H1 (cell line): Measurements from ENCODE around the gene ACMSD. TPM values are rescaled to one million over a fixed set of nuclear protein-coding genes. Genes with fewer than 3 reads are reported as not detected.

Experiments used
- CTCF ChIA-PET: fragments of 300-600 bp; sonication (Branson Sonifier 250); formaldehyde crosslinking; loops from one replicate; lab custom pipeline; 2021; ENCODE audit not compliant: partially characterized antibody; lab: Charles Lee
- POLR2A ChIA-PET: fragments of 300-600 bp; sonication (Branson Sonifier 250); formaldehyde crosslinking; loops from one replicate; lab custom pipeline; 2021; ENCODE audit warnings: inconsistent platforms; ENCODE audit not compliant: partially characterized antibody; lab: Charles Lee
- DNase-seq, 2 experiments: peaks; one replicate each; pipeline versions ENCODE4 v3.0.0 to v3.0.0-alpha.2; 2010 to 2022; ENCODE audit warnings: low spot score in 2 of 2, low read depth in 1 of 2, mixed read lengths in 1 of 2
- FAIRE-seq: peaks from 2 replicates; lab custom pipeline; 2011; peaks lifted over from hg19 to GRCh38; lab: Jason Lieb, UNC
- H2AFZ ChIP-seq: 2 replicates; pipeline ENCODE4 v1.8.1; 2012; ENCODE audit warnings: low read length, inconsistent platforms
- H2AK5ac ChIP-seq: 2 replicates; pipeline ENCODE4 v1.6.1; 2013; ENCODE audit warnings: low read depth, low read length
- H2BK120ac ChIP-seq: replicated peaks from 2 replicates; pipeline ENCODE3; 2013; ENCODE audit warnings: low read depth, low read length, inconsistent platforms
- H2BK12ac ChIP-seq: 2 replicates; pipeline ENCODE4 v1.6.1; 2013; ENCODE audit warnings: low read depth, low read length
- H2BK15ac ChIP-seq: 2 replicates; pipeline ENCODE4 v1.6.1; 2013; ENCODE audit warnings: low read length
- H2BK20ac ChIP-seq: 2 replicates; pipeline ENCODE4 v1.6.1; 2013; ENCODE audit warnings: low read length
- H2BK5ac ChIP-seq: 2 replicates; pipeline ENCODE4 v1.6.1; 2013; ENCODE audit warnings: low read depth, low read length
- H3K14ac ChIP-seq: 2 replicates; pipeline ENCODE4 v1.6.1; 2013; ENCODE audit warnings: inconsistent platforms; ENCODE audit not compliant: insufficient read length
- H3K18ac ChIP-seq: 2 replicates; pipeline ENCODE4 v1.6.1; 2013; ENCODE audit warnings: low read length; ENCODE audit errors: extremely low read depth
- H3K23ac ChIP-seq: 2 replicates; pipeline ENCODE4 v1.6.1; 2013; ENCODE audit warnings: inconsistent platforms; ENCODE audit not compliant: insufficient read length
- H3K23me2 ChIP-seq: 2 replicates; pipeline ENCODE4 v1.6.1; 2013; ENCODE audit warnings: low read depth, low read length
- H3K27ac ChIP-seq: 2 replicates; pipeline ENCODE4 v1.6.1; 2011; ENCODE audit warnings: low read depth, low read length, inconsistent platforms
- H3K27me3 ChIP-seq, 4 experiments: replicated peaks in 1 of 4; 1 replicate in 1 of 4; 2 replicates in 3 of 4; pipeline versions ENCODE4 v1.6.1 to v1.8.1; 2011 to 2013; ENCODE audit warnings: low read length in 3 of 4, mild to moderate bottlenecking in 3 of 4, inconsistent platforms in 2 of 4, mixed read lengths in 2 of 4, moderate library complexity in 1 of 4; ENCODE audit not compliant: control insufficient read depth in 3 of 4, insufficient read depth in 3 of 4; ENCODE audit errors: extremely low read depth in 1 of 4
- H3K36me3 ChIP-seq, 4 experiments: 2 replicates each; pipeline versions ENCODE4 v1.6.1 to v1.8.1; 2011 to 2013; ENCODE audit warnings: mild to moderate bottlenecking in 4 of 4, low read length in 3 of 4, moderate library complexity in 2 of 4, control low read depth in 1 of 4, inconsistent platforms in 1 of 4; ENCODE audit not compliant: insufficient read depth in 4 of 4, control insufficient read depth in 2 of 4
- H3K4ac ChIP-seq: replicated peaks from 2 replicates; pipeline ENCODE3; 2013; ENCODE audit warnings: low read length, low read depth, mixed read lengths, inconsistent platforms; ENCODE audit not compliant: insufficient read length
- H3K4me1 ChIP-seq, 4 experiments: replicated peaks in 1 of 4; 1 replicate in 1 of 4; 2 replicates in 3 of 4; pipeline versions ENCODE4 v1.6.1 to v1.8.1; 2011 to 2013; ENCODE audit warnings: low read length in 3 of 4, inconsistent platforms in 2 of 4, mixed read lengths in 1 of 4; ENCODE audit not compliant: insufficient read depth in 4 of 4, control insufficient read depth in 3 of 4
- H3K4me2 ChIP-seq, 2 experiments: 2 replicates each; pipeline versions ENCODE4 v1.6.1 to v1.8.1; 2011 to 2013; ENCODE audit warnings: low read depth in 2 of 2, low read length in 2 of 2, control low read depth in 1 of 2, inconsistent platforms in 1 of 2, mild to moderate bottlenecking in 1 of 2; ENCODE audit not compliant: insufficient read depth in 1 of 2
- H3K4me3 ChIP-seq, 4 experiments: fragments of 200-600, 300-600 bp in 1 of 4; sonication (generic), shearing (Covaris generic), sonication (Bioruptor Twin) in 1 of 4; 2 replicates each; pipeline versions ENCODE4 v1.5.1 to v1.8.1; 2011 to 2016; ENCODE audit warnings: low read length in 4 of 4, low read depth in 3 of 4, control low read depth in 2 of 4, inconsistent platforms in 2 of 4, mild to moderate bottlenecking in 2 of 4, mixed read lengths in 1 of 4, moderate library complexity in 1 of 4; ENCODE audit not compliant: insufficient read depth in 2 of 4; ENCODE audit errors: extremely low read depth in 1 of 4
- H3K56ac ChIP-seq: replicated peaks from 2 replicates; pipeline ENCODE3; 2013; ENCODE audit warnings: low read depth, mild to moderate bottlenecking, mixed read lengths, low read length, inconsistent platforms; ENCODE audit not compliant: insufficient read length
- H3K79me1 ChIP-seq: 2 replicates; pipeline ENCODE4 v1.6.1; 2013; ENCODE audit warnings: low read depth, low read length, control low read depth
- H3K79me2 ChIP-seq, 2 experiments: 2 replicates each; pipeline versions ENCODE4 v1.6.1 to v1.8.1; 2012 to 2013; ENCODE audit warnings: low read length in 2 of 2, mild to moderate bottlenecking in 2 of 2, inconsistent platforms in 1 of 2; ENCODE audit not compliant: insufficient read depth in 2 of 2, control insufficient read depth in 1 of 2
- H3K9ac ChIP-seq, 4 experiments: replicated peaks in 1 of 4; 1 replicate in 1 of 4; 2 replicates in 3 of 4; pipeline versions ENCODE4 v1.6.1 to v1.8.1; 2011 to 2013; ENCODE audit warnings: low read depth in 3 of 4, low read length in 3 of 4, control low read depth in 2 of 4, mild to moderate bottlenecking in 2 of 4, moderate library complexity in 2 of 4, inconsistent platforms in 1 of 4; ENCODE audit errors: extremely low read depth in 1 of 4
- H3K9me3 ChIP-seq, 2 experiments: 2 replicates each; pipeline versions ENCODE4 v1.6.1 to v1.8.1; 2012 to 2013; ENCODE audit warnings: mild to moderate bottlenecking in 2 of 2, moderate library complexity in 2 of 2, control low read depth in 1 of 2, inconsistent platforms in 1 of 2, low read depth in 1 of 2, low read length in 1 of 2, mixed read lengths in 1 of 2; ENCODE audit not compliant: insufficient read depth in 2 of 2
- H4K20me1 ChIP-seq, 2 experiments: replicated peaks in 1 of 2; 2 replicates each; pipeline versions ENCODE3 to v1.8.1; 2011 to 2013; ENCODE audit warnings: inconsistent platforms in 2 of 2, low read length in 2 of 2, mild to moderate bottlenecking in 1 of 2; ENCODE audit not compliant: insufficient read depth in 2 of 2, control insufficient read depth in 1 of 2
- H4K5ac ChIP-seq: 2 replicates; pipeline ENCODE4 v1.6.1; 2013; ENCODE audit warnings: low read length, low read depth, mixed read lengths, inconsistent platforms; ENCODE audit not compliant: insufficient read length
- H4K8ac ChIP-seq: 2 replicates; pipeline ENCODE4 v1.8.0; 2013; ENCODE audit warnings: mild to moderate bottlenecking, moderate library complexity, low read length, inconsistent platforms; ENCODE audit not compliant: insufficient read depth; ENCODE audit errors: extremely low read depth
- H4K91ac ChIP-seq: replicated peaks from 2 replicates; pipeline ENCODE3; 2013; ENCODE audit warnings: low read length, mixed read lengths, inconsistent platforms; ENCODE audit not compliant: insufficient read length
- ATF3 ChIP-seq: IDR thresholded peaks from 2 replicates; pipeline ENCODE4 v1.6.1; 2011; ENCODE audit warnings: low read depth, mild to moderate bottlenecking, low read length; ENCODE audit not compliant: insufficient read depth
- CEBPB ChIP-seq: IDR thresholded peaks from 2 replicates; pipeline ENCODE4 v1.6.1; 2012; ENCODE audit warnings: low read depth, low read length
- CHD2 ChIP-seq: IDR thresholded peaks from 2 replicates; pipeline ENCODE4 v1.6.1; 2012; ENCODE audit warnings: low read length, improper control_type of control experiment
- CREB1 ChIP-seq: IDR thresholded peaks from 2 replicates; pipeline ENCODE4 v1.6.1; 2012; ENCODE audit warnings: inconsistent platforms
- EZH2 ChIP-seq: fragments of 200-600 bp; sonication (generic); IDR thresholded peaks from 2 replicates; pipeline ENCODE4 v1.7.1; 2012; ENCODE audit warnings: low read depth, mild to moderate bottlenecking, moderate library complexity, low read length, inconsistent platforms; ENCODE audit not compliant: severe bottlenecking
- FOSL1 ChIP-seq: IDR thresholded peaks from 2 replicates; pipeline ENCODE4 v1.6.1; 2011; ENCODE audit warnings: mild to moderate bottlenecking, low read depth, low read length, moderate library complexity; ENCODE audit not compliant: insufficient read depth
- KDM1A ChIP-seq: fragments of 200-600, 300-600 bp; sonication (generic); IDR thresholded peaks from 2 replicates; pipeline ENCODE4 v1.7.1; 2016; ENCODE audit warnings: mild to moderate bottlenecking, low read length, borderline replicate concordance
- KDM5A ChIP-seq: fragments of 200-600 bp; IDR thresholded peaks from 2 replicates; pipeline ENCODE4 v1.7.1; 2012; ENCODE audit warnings: mild to moderate bottlenecking, low read length, inconsistent platforms, mixed read lengths
- NANOG ChIP-seq: IDR thresholded peaks from 2 replicates; pipeline ENCODE4 v1.6.1; 2011; ENCODE audit warnings: low read length, low read depth, mild to moderate bottlenecking, inconsistent platforms; ENCODE audit not compliant: insufficient read depth, poor library complexity, severe bottlenecking
- POLR2A ChIP-seq, 2 experiments: IDR thresholded peaks; 1 replicate in 1 of 2; 2 replicates in 1 of 2; pipeline ENCODE4 v1.6.1; 2011; ENCODE audit warnings: low read depth in 2 of 2, low read length in 2 of 2, mild to moderate bottlenecking in 2 of 2; ENCODE audit errors: control extremely low read depth in 1 of 2
- POLR2AphosphoS5 ChIP-seq: IDR thresholded peaks from 2 replicates; pipeline ENCODE4 v1.6.1; 2011; ENCODE audit warnings: low read depth, low read length
- SIN3A ChIP-seq, 2 experiments: IDR thresholded peaks in 1 of 2; conservative IDR thresholded peaks in 1 of 2; 2 replicates each; pipeline ENCODE4 v1.6.1; 2011 to 2012; ENCODE audit warnings: low read length in 2 of 2, improper control_type of control experiment in 1 of 2, low read depth in 1 of 2, mild to moderate bottlenecking in 1 of 2
- SIX5 ChIP-seq: IDR thresholded peaks from 2 replicates; pipeline ENCODE4 v1.6.1; 2011; ENCODE audit warnings: mild to moderate bottlenecking, low read depth, low read length
- TAF1 ChIP-seq: IDR thresholded peaks from 2 replicates; pipeline ENCODE4 v1.6.1; 2011; ENCODE audit warnings: mild to moderate bottlenecking, low read depth, low read length
- YY1 ChIP-seq: IDR thresholded peaks from 2 replicates; pipeline ENCODE4 v1.6.1; 2011; ENCODE audit warnings: low read depth, mild to moderate bottlenecking, low read length
- WGBS, 2 experiments: shearing (Covaris generic) in 1 of 2; methylation state at CpG; one replicate each; pipeline versions ENCODE4 v1.1.6 to v1.1.7; 2013 to 2015; ENCODE audit warnings: low lambda C conversion rate in 2 of 2, mixed read lengths in 2 of 2, inconsistent platforms in 1 of 2, low coverage in 1 of 2, missing lambda C conversion rate in 1 of 2; ENCODE audit not compliant: insufficient replicate concordance in 2 of 2, insufficient coverage in 1 of 2, insufficient read length in 1 of 2; ENCODE audit errors: extremely low coverage in 1 of 2, missing lambda C conversion rate in 1 of 2; 5-methylcytosine and 5-hydroxymethylcytosine counted together
- polyA plus RNA-seq, 7 experiments: library from polyadenylated mRNA; depleted of rRNA in 3 of 7; stranded (reverse) in 5 of 7; unstranded in 2 of 7; fragments of >200 nt in 5 of 7; fragments of 200-250 nt in 2 of 7; gene quantifications; 1 replicate in 5 of 7; 2 replicates in 1 of 7; 4 replicates in 1 of 7; pipeline versions ENCODE4 v1.2.1 to v1.2.3, GENCODE V29; 2011 to 2013; ENCODE audit warnings: missing spikeins in 2 of 7, mixed read lengths in 2 of 7
- total RNA-seq: library from RNA; stranded (reverse); fragmentation: NEBNext Ultra II Directional; extraction: Animal tissue kit (Norgen Biotek cat#: 25700); gene quantifications from 2 replicates; pipeline ENCODE4 v1.2.1, GENCODE V29; 2021

Gene ACMSD
- total and polyA plus RNA-seq, 2 of the 8 experiments (the other 6 are each of a cell fraction or from before 2014, with no cell fraction given): not detected

GRCh38 chr2:134839649-134840048 lies 1.2 kb downstream of the ACMSD start:
- Histone ChIP-seq H3K23me2 (no peaks in the 10 kb centered on the region; the same call in 1 of the 2 replicates), H2BK5ac (no peak overlapping the region), H4K5ac (no peak overlapping the region), H3K4ac (no peak overlapping the region), H2BK15ac (no peak overlapping the region), H4K8ac (no peak overlapping the region), H3K23ac (no peak overlapping the region), H3K18ac (no peak overlapping the region), H3K79me2 (no peaks in the 10 kb centered on the region), H2BK12ac (no peak overlapping the region), H4K20me1 (no peaks in the 10 kb centered on the region), H2AFZ (no peak overlapping the region), H3K27ac (no peak overlapping the region), H2BK120ac (no peak overlapping the region), H2AK5ac (no peak overlapping the region), H3K4me2 (no peak overlapping the region), H3K14ac (no peak overlapping the region), H3K4me3 (no peak overlapping the region), H3K9ac (no peak overlapping the region), H3K4me1 (no peaks in the 10 kb centered on the region; a peak in 2 of 7 replicates), H3K9me3 (peaks cover 5 to 10% of the 10 kb centered on the region in 2 experiments; a peak in 2 of 4 replicates), H3K56ac (no peak overlapping the region), H3K36me3 (no peaks in the 10 kb centered on the region), H3K27me3 (no peaks in the 10 kb centered on the region), H2BK20ac (no peak overlapping the region), H3K79me1 (no peaks in the 10 kb centered on the region), H4K91ac (no peak overlapping the region)
- 91% methylated on average over 2 of the region's 2 CpGs; no CpG with 5 or more reads in 1 of the 2 experiments for WGBS, 2 experiments
- FAIRE-seq (no peak), DNase-seq (no peak)
- CTCF ChIA-PET: interaction anchor here (0.6 kb wide), 1 partner anchor 44 kb away, joined by 4 read pairs; no protein-coding TSS in a partner anchor
- POLR2A ChIA-PET: no interaction called here
- TF ChIP-seq CEBPB: no peak
- TF ChIP-seq TAF1: no peak
- no peak for TF ChIP-seq SIN3A (conservative IDR thresholded peaks at IDR 0.05 in 1 of 2, IDR thresholded peaks at IDR 0.05 in 1 of 2; ENCODE audit: low read depth in 1 of 2, low read length in 2 of 2)
- no peak for TF ChIP-seq KDM1A
- no peak for TF ChIP-seq KDM5A
- no peak for TF ChIP-seq NANOG
- no peak for TF ChIP-seq FOSL1
- TF ChIP-seq CHD2: no peak
- no peak for TF ChIP-seq EZH2
- TF ChIP-seq ATF3: no peak
- TF ChIP-seq YY1: no peak
- no peak for TF ChIP-seq POLR2A (IDR thresholded peaks at IDR 0.05; ENCODE audit: control extremely low read depth in 1 of 2, low read depth in 2 of 2, low read length in 2 of 2)
- no peak for TF ChIP-seq SIX5
- TF ChIP-seq CREB1: no peak
- no peak for TF ChIP-seq POLR2AphosphoS5
